Smooth muscle cell (in vitro differentiated cells): ENCODE measurements around the gene ACSS2. TPM values are rescaled to one million over a fixed set of nuclear protein-coding genes. Genes with fewer than 3 reads are reported as not detected.

ENCODE experiments used
- DNase-seq: peaks from one replicate; lab custom pipeline; 2025; ENCODE audit not compliant: unreplicated experiment; lab: John Stamatoyannopoulos, UW
- H2AFZ ChIP-seq: fragments of 200-600 bp; sonication (generic); 2 replicates; pipeline ENCODE4 v1.6.0; 2016; ENCODE audit warnings: antibody characterized with exemption, low read depth, mild to moderate bottlenecking
- H3F3A ChIP-seq: fragments of 200-600 bp; sonication (generic); 2 replicates; pipeline ENCODE4 v1.6.0; 2017; ENCODE audit warnings: antibody characterized with exemption, low read depth
- H3K27ac ChIP-seq: fragments of 200-600 bp; sonication (generic); 2 replicates; pipeline ENCODE4 v1.5.1; 2016; ENCODE audit warnings: low read depth, mild to moderate bottlenecking
- H3K27me3 ChIP-seq: fragments of 200-600 bp; sonication (generic); 2 replicates; pipeline ENCODE4 v1.6.1; 2016; ENCODE audit warnings: low read depth, mild to moderate bottlenecking
- H3K36me3 ChIP-seq: fragments of 200-600 bp; sonication (generic); 2 replicates; pipeline ENCODE4 v1.5.1; 2016; ENCODE audit warnings: low read depth
- H3K4me1 ChIP-seq: fragments of 200-600 bp; sonication (generic); 2 replicates; pipeline ENCODE4 v1.5.1; 2016; ENCODE audit warnings: low read depth
- H3K4me2 ChIP-seq: fragments of 200-600 bp; sonication (generic); 2 replicates; pipeline ENCODE4 v1.6.0; 2016; ENCODE audit warnings: mild to moderate bottlenecking
- H3K4me3 ChIP-seq: fragments of 200-600 bp; sonication (generic); 2 replicates; pipeline ENCODE4 v1.5.1; 2016; ENCODE audit warnings: mild to moderate bottlenecking
- H3K79me2 ChIP-seq: fragments of 200-600 bp; sonication (generic); 2 replicates; pipeline ENCODE4 v1.6.0; 2016; ENCODE audit warnings: low read depth, mild to moderate bottlenecking
- H3K9ac ChIP-seq: fragments of 200-600 bp; sonication (generic); 2 replicates; pipeline ENCODE4 v1.6.0; 2016; ENCODE audit warnings: low read depth
- H3K9me3 ChIP-seq: fragments of 200-600 bp; sonication (generic); replicated peaks from 2 replicates; pipeline ENCODE4 v1.5.1; 2016; ENCODE audit warnings: low read depth
- H4K20me1 ChIP-seq: fragments of 200-600 bp; sonication (generic); 2 replicates; pipeline ENCODE4 v1.6.0; 2016; ENCODE audit warnings: low read depth
- CTCF ChIP-seq: fragments of 200-600 bp; sonication (generic); IDR thresholded peaks from 2 replicates; pipeline ENCODE4 v1.5.1; 2017; ENCODE audit warnings: borderline replicate concordance, mild to moderate bottlenecking, antibody characterized with exemption; ENCODE audit not compliant: insufficient read depth, poor library complexity, severe bottlenecking
- WGBS: methylation state at CpG from one replicate; pipeline ENCODE4 v1.1.7; 2016; ENCODE audit warnings: low lambda C conversion rate; 5-methylcytosine and 5-hydroxymethylcytosine counted together
- polyA plus RNA-seq: library from polyadenylated mRNA; unstranded; fragments of >200 nt; fragmentation: Nextera tagmentation; extraction: Ambion mirVana; gene quantifications from 2 replicates; pipeline ENCODE4 v1.2.1, GENCODE V29; 2016
- total RNA-seq: library from RNA; depleted of rRNA; stranded (reverse); fragments of >200 nt; gene quantifications from 2 replicates; pipeline ENCODE4 v1.2.3, GENCODE V29; 2014

Gene ACSS2
- total and polyA plus RNA-seq, 2 experiments from 2014 or later: 35.1 to 37.7 TPM

GRCh38 chr20:34886122-34886521 lies 9.7 kb downstream of the ACSS2 start:
- H3K27ac ChIP-seq: no peak overlapping the region
- no peak for DNase-seq
- peaks cover 5% of the 10 kb centered on the region for H3K36me3 ChIP-seq
- H3K9me3 ChIP-seq: no peaks in the 10 kb centered on the region
- 95% methylated on average over 3 of the region's 3 CpGs for WGBS
- no peak overlapping the region for H3K9ac ChIP-seq
- H3K79me2 ChIP-seq: no peaks in the 10 kb centered on the region
- H2AFZ ChIP-seq: no peak overlapping the region
- H4K20me1 ChIP-seq: no peaks in the 10 kb centered on the region
- no peaks in the 10 kb centered on the region for H3F3A ChIP-seq
- no peak for TF ChIP-seq CTCF
- no peaks in the 10 kb centered on the region for H3K4me1 ChIP-seq
- no peaks in the 10 kb centered on the region for H3K27me3 ChIP-seq
- no peak overlapping the region for H3K4me2 ChIP-seq
- H3K4me3 ChIP-seq: no peak overlapping the region

GRCh38 chr20:34887023-34887422 lies 10.6 kb downstream of the ACSS2 start:
- Histone ChIP-seq H3K36me3 (peaks cover 5% of the 10 kb centered on the region), H3K9ac (no peak overlapping the region), H4K20me1 (peaks cover 7% of the 10 kb centered on the region), H3K4me1 (no peaks in the 10 kb centered on the region), H3K4me3 (no peak overlapping the region), H3K79me2 (no peaks in the 10 kb centered on the region), H3K27ac (no peak overlapping the region), H2AFZ (no peak overlapping the region), H3F3A (no peaks in the 10 kb centered on the region), H3K9me3 (no peaks in the 10 kb centered on the region), H3K27me3 (no peaks in the 10 kb centered on the region), H3K4me2 (no peak overlapping the region)
- 55% methylated on average over 3 of the region's 3 CpGs for WGBS
- no peak for TF ChIP-seq CTCF
- no peak for DNase-seq

GRCh38 chr20:34888468-34888867 lies 12.1 kb downstream of the ACSS2 start:
- DNase-seq: no peak
- no peaks in the 10 kb centered on the region for H3K27me3 ChIP-seq
- H3K4me1 ChIP-seq: no peaks in the 10 kb centered on the region
- no peak overlapping the region for H2AFZ ChIP-seq
- no peak overlapping the region for H3K9ac ChIP-seq
- no peaks in the 10 kb centered on the region for H3K9me3 ChIP-seq
- no peaks in the 10 kb centered on the region for H3K79me2 ChIP-seq
- peaks cover 5% of the 10 kb centered on the region for H3K36me3 ChIP-seq
- 95% methylated on average over 1 of the region's 1 CpG for WGBS
- H3F3A ChIP-seq: no peaks in the 10 kb centered on the region
- no peak overlapping the region for H3K4me2 ChIP-seq
- TF ChIP-seq CTCF: no peak
- H3K27ac ChIP-seq: no peak overlapping the region
- H3K4me3 ChIP-seq: no peak overlapping the region
- peaks cover 10% of the 10 kb centered on the region for H4K20me1 ChIP-seq
